ENCODE results near the gene ZBTB7C.
"Not testable (repeated sequence)": the region's sequence is repeated elsewhere in the genome, so short reads cannot be mapped to it uniquely, and the experiment has no call there.

Gene ZBTB7C

GRCh38 chr18:48408727-48409590, at the start of gene ZBTB7C:
ZBTB7C (minus strand) TSS chr18:48409383.
- no peak for DNase-seq

GRCh38 chr18:48456838-48457237, 47.7 kb upstream of the ZBTB7C start:
- DNase-seq: no peak

- peak in 1 of 2 experiments; percentile 8 for DNase-seq
Observed at GRCh38 chr18:48455555-48456478, 46.6 kb upstream of the ZBTB7C start.

DNA sequence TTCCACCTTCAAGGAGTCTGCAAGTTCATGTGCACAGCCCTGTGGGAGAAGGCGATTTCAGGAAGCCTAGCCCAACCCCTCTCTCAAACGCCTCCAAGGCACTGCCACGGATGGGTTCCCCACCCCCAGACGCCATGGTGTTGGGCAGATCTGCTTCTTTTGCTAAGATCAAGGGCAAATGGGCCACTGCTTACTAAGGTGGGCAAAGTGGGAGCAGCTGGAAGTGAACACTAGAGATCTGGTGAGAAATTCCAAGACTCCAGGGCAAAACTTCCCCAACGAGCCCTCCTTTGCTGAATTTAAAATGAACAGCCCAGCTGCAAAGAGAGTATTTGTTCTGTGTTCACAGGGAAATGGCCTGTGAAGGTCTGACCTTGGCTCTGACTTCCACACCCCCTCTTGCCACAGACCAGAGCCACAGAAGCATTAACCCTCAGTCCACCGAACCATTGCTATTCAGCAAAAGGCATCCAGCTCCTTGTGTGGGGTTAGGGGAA, 45.1 kb upstream of the ZBTB7C start:
- DNase-seq: no peak

GRCh38 chr18:48453330-48454066, 44.3 kb upstream of the ZBTB7C start:
- DNase-seq: no peak

DNA sequence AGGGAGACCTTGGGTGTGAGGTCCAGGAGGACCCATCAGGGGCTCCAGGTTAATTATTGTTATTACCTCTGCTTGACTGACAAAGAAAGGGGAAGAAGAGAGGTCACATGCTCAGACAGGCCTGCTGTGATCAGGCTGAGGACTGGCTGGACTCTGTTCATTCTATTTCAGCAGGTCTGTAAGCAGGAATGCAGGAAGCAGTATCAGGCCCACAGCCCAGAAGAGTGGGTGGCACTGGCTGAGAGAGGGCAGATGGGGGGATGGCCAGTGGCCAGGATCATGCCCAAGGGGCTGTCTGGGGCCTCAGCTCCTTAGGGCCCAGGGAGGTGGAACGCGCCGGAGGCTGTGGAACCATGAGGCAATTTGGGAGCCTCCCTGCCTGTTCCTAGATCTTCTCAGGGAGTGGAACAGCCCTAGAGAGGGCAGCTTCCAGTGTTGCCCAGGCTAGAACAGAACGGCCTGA, 43.7 kb upstream of the ZBTB7C start:
- no peak for DNase-seq

DNA sequence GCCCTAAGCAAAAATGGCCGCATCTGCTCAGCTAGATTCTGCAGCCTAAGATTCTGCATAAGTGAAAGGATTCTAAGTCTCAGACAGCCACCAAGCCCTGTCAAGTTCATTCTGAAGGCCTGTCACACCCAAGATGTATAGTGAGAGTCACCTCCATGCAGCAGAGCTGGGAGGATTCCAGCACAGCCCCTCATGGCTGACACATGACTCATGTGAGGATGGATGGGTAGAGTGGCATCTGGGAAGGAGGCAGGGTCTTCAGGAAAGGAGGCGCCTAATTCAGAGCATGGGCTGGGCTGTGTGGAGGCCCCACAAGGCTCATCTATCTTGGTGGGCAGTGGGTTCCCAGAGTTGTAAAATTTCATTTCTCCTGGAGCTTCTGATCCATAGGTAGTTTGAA, 41.5 kb upstream of the ZBTB7C start:
- no peak for DNase-seq

GRCh38 chr18:48446582-48447225, 37.5 kb upstream of the ZBTB7C start:
- peak; percentile 84 to 91 for DNase-seq

GRCh38 chr18:48445540-48445939, 36.4 kb upstream of the ZBTB7C start:
- peak; percentile 86 to 91 for DNase-seq

GRCh38 chr18:48442761-48443160, 33.6 kb upstream of the ZBTB7C start:
- DNase-seq: no peak

GRCh38 chr18:48441405-48441881, 32.3 kb upstream of the ZBTB7C start:
- no peak for DNase-seq

DNA sequence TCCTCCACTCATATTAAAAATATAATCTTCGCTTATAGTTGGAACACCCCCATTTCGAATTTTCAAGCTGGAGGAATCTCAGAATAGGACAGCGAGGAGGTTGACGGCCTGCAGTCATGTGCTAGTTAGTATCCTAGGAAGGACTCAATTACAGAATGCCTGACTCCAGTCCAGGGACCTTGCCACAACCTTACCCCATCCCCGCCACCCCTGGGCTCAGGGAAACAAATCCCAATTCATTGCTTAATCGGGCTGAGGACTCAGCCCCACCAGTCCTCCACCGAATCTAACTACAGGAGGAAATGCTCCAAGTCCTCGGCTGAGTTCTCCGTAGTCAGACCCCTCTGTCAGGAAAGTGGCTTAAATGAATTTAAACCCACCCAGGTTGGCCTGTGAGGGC, 31.7 kb upstream of the ZBTB7C start:
- no peak for DNase-seq

DNA sequence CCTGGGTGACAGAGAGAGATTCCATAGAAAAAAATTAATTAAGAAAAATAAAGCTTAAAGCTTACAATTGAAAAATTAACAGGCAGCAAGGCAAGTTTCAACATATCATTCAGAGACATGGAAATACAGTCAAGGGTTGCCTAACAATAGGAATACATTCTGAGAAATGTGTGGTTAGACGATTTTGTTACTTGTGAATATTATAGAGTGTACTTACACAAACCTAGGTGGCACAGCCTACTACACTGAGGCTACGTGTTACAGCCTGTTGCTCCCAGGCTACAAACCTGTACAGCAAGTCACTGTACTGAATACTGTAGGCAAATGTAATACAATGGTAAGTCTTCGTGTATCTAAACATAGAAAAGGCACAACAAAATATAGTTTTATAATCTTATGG, 27.7 kb upstream of the ZBTB7C start:
- DNase-seq: no peak

DNA sequence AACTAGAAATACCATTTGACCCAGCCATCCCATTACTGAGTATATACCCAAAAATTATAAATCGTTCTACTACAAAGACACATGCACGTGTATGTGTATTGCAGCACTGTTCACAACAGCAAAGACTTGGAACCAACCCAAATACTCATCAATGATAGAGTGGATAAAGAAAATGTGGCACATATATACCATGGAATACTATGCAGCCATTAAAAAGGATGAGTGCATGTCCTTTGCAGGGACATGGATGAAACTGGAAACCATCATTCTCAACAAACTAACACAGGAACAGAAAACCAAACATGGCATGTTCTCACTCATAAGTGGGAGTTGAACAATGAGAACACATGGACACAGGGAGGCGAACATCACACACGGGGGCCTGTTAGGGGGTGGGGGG, 25.2 kb upstream of the ZBTB7C start:
- DNase-seq: not testable (repeated sequence)

DNA sequence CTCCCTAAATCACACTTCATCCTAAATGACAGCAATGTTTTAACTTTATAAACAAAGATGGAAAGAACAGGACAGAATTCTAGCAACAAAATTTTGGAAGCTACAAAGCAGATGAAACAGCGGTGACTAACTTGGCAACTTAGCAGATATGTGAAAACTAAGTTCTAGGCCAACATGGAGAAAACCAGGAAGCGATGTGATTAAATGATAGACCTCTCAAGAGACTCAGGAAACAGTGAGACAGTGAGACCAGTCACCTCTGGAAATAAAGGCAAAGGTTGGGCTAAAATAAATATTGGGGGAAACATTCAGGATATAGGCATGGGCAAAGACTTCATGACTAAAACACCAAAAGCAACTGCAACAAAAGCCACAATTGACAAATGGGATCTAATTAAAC, 24.4 kb upstream of the ZBTB7C start:
- DNase-seq: no peak

- no peak for DNase-seq
Observed at GRCh38 chr18:48430150-48430549, 21.0 kb upstream of the ZBTB7C start.

GRCh38 chr18:48428475-48429177, 19.4 kb upstream of the ZBTB7C start:
- peak in 1 of 2 experiments; percentile 16 for DNase-seq

DNA sequence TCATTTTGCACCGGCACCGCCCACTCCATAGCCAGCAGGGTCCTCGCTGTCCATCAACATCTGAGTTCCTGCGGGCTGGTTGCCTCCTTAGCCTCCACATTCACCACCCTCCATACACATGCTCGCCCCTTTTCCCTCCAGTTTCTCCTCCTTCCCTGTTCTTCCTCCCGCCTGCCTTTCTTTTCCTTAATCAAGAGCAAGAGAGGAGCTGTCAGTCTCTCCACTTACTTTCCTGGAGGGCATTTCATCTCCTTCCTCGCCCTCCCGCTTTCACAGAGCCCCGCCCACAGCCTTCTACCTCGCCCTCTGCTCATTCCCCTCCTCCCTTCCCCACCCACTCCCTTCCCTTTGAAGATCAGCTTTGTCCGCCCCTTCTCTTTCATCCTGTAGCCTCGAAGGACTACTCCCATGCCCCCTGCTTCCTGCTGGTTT, 13.8 kb upstream of the ZBTB7C start:
- DNase-seq: no peak

DNA sequence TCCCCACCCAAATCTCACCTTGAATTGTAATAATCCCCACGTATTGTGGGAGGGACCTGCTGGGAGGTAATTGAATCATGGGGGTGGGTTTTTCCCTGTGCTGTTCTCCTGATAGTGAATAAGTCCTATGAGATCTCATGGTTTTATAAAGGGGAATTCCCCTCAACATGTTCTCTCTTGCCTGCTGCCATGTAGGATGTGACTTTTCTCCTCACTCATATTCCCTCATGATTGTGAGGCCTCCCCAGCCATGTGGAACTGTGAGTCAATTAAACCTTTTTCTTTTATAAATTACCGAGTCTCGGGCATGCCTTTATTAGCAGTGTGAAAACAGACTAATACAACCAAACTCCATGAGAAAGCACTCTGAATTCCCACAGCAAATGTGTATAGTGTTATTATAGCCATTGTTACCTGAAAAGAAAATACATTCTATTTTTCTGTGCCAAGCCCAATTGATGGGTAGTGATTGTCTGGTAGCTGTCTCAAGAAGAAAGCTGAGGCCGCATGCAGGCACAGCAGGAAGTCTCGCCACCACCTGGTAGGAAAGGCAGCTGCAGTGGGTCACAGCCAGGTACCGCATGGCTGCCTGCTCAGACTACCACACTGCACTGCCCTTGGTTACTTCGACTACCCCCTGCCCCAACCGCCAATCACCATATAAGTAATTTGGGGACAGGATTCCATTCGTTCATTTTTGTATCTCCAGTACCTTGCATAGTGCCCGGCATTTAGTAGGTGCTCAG, 10.3 kb upstream of the ZBTB7C start:
- DNase-seq: no peak

GRCh38 chr18:48418539-48419276, 9.5 kb upstream of the ZBTB7C start:
- no peak for DNase-seq

All from Kasumi-1 (cell line).